Measurements from ENCODE around the gene KIAA0825. TPM values are rescaled to one million over a fixed set of nuclear protein-coding genes. Genes with fewer than 3 reads are reported as not detected.
A peak's percentile ranks its signal among the peaks of the same experiment; 100 is the strongest.

The KIAA0825 gene
- polyA plus RNA-seq, 1 of the 3 experiments (the other 2 are of a cell fraction): 0.61 TPM

GRCh38 chr5:94480486-94480885 is 137.9 kb downstream of the KIAA0825 start:
- Histone ChIP-seq H3K79me2 (ENCODE audit: insufficient read depth) (no peaks in the 10 kb centered on the region), H3K36me3 (replicated peaks in 1 of 2; ENCODE audit: control insufficient read depth in 1 of 2, insufficient read depth in 2 of 2, low read length in 1 of 2) (peaks cover 0 to 6% of the 10 kb centered on the region in 2 experiments), H3K9ac (no peak overlapping the region), H3K4me1 (ENCODE audit: control insufficient read depth in 1 of 2, insufficient read depth in 2 of 2, low read depth in 1 of 2, low read length in 1 of 2) (no peaks in the 10 kb centered on the region), H3F3A (replicated peaks; ENCODE audit: insufficient read depth) (no peaks in the 10 kb centered on the region), H3K9me2 (no peaks in the 10 kb centered on the region), H3K4me2 (no peak overlapping the region), H3K4me3 (ENCODE audit: low read depth in 2 of 2, low read length in 1 of 2) (no peak overlapping the region), H3K27me3 (ENCODE audit: insufficient read depth) (no peaks in the 10 kb centered on the region), H4K20me1 (ENCODE audit: insufficient read depth) (no peaks in the 10 kb centered on the region), H2AFZ (ENCODE audit: low read depth) (no peak overlapping the region), H3K9me3 (no peaks in the 10 kb centered on the region), H3K27ac (ENCODE audit: low read depth in 2 of 2, low read length in 1 of 2) (no peak overlapping the region)
- DNase-seq: no peak
- ChIA-PET CTCF (interaction anchor here (0.7 to 1.8 kb wide), 2 partner anchors 13 to 476 kb away, joined by 3 to 5 read pairs; no protein-coding TSS in a partner anchor), POLR2A (no interaction called here)
- no peak for TF ChIP-seq TAF1 (IDR thresholded peaks at IDR 0.05; ENCODE audit: borderline replicate concordance, low read depth, low read length)
- TF ChIP-seq SMC3 (IDR thresholded peaks at IDR 0.05; ENCODE audit: low read depth, low read length): no peak
- no peak for TF ChIP-seq RAD21 (IDR thresholded peaks at IDR 0.05; ENCODE audit: low read length)
- TF ChIP-seq FOSL2 (IDR thresholded peaks at IDR 0.05; ENCODE audit: borderline replicate concordance, low read depth): no peak
- no peak for TF ChIP-seq MEF2A (IDR thresholded peaks at IDR 0.05; ENCODE audit: borderline replicate concordance, low read depth)
- TF ChIP-seq TEAD4 (IDR thresholded peaks at IDR 0.05; ENCODE audit: borderline replicate concordance, insufficient read depth): no peak
- TF ChIP-seq EP300 (IDR thresholded peaks at IDR 0.05; ENCODE audit: borderline replicate concordance in 1 of 2, low read depth in 1 of 2, low read length in 1 of 2): no peak
- no peak for TF ChIP-seq ZBTB33 (IDR thresholded peaks at IDR 0.05; ENCODE audit: borderline replicate concordance, low read depth)
- no peak for TF ChIP-seq RCOR1 (IDR thresholded peaks at IDR 0.05; ENCODE audit: low read length)
- TF ChIP-seq RXRA (IDR thresholded peaks at IDR 0.05; ENCODE audit: borderline replicate concordance, low read depth): no peak
- TF ChIP-seq MXI1 (IDR thresholded peaks at IDR 0.05; ENCODE audit: low read depth, low read length): no peak
- 95% methylated on average over 1 of the region's 1 CpG for WGBS (ENCODE audit: low lambda C conversion rate)

GRCh38 chr5:94473936-94474335 is 144.5 kb downstream of the KIAA0825 start:
- CTCF ChIA-PET: interaction anchor here (0.9 to 1.2 kb wide), 2 partner anchors 219 to 420 kb away, joined by 3 to 4 read pairs; no protein-coding TSS in a partner anchor
- TF ChIP-seq ZBTB33 (IDR thresholded peaks at IDR 0.05; ENCODE audit: borderline replicate concordance, low read depth) (no peak), JUND (IDR thresholded peaks at IDR 0.05) (no peak), FOXJ3 (CRISPR knock-in tag; IDR thresholded peaks at IDR 0.05) (no peak), GATA2 (CRISPR knock-in tag; IDR thresholded peaks at IDR 0.05) (no peak), IRF3 (IDR thresholded peaks at IDR 0.05; ENCODE audit: low read depth, low read length) (no peak), RCOR1 (IDR thresholded peaks at IDR 0.05; ENCODE audit: low read length) (no peak), MEF2A (IDR thresholded peaks at IDR 0.05; ENCODE audit: borderline replicate concordance, low read depth) (no peak), EZH2phosphoT487 (IDR thresholded peaks at IDR 0.05; ENCODE audit: borderline replicate concordance, low read depth) (no peak), PBX3 (IDR thresholded peaks at IDR 0.05) (no peak), SMC3 (IDR thresholded peaks at IDR 0.05; ENCODE audit: low read depth, low read length) (no peak), MXI1 (IDR thresholded peaks at IDR 0.05; ENCODE audit: low read depth, low read length) (no peak), POLR2AphosphoS5 (IDR thresholded peaks at IDR 0.05; ENCODE audit: low read depth, low read length) (no peak)

More at GRCh38 chr5:94473936-94474335, 144.5 kb downstream of the KIAA0825 start:
- H3K27me3 ChIP-seq (ENCODE audit: insufficient read depth): no peaks in the 10 kb centered on the region
- H3K79me2 ChIP-seq (ENCODE audit: insufficient read depth): no peaks in the 10 kb centered on the region
- no peak overlapping the region for H3K4me2 ChIP-seq
- no peak overlapping the region for H3K9ac ChIP-seq
- no peak for DNase-seq
- H2AFZ ChIP-seq (ENCODE audit: low read depth): no peak overlapping the region
- peaks cover 0 to 30% of the 10 kb centered on the region in 2 experiments; a peak in 2 of 4 replicates for H3K4me1 ChIP-seq (ENCODE audit: control insufficient read depth in 1 of 2, insufficient read depth in 2 of 2, low read depth in 1 of 2, low read length in 1 of 2)
- no peak overlapping the region for H3K4me3 ChIP-seq (ENCODE audit: low read depth in 2 of 2, low read length in 1 of 2)
- no peaks in the 10 kb centered on the region for H3F3A ChIP-seq (replicated peaks; ENCODE audit: insufficient read depth)
- peaks cover 0 to 6% of the 10 kb centered on the region in 2 experiments for H3K36me3 ChIP-seq (replicated peaks in 1 of 2; ENCODE audit: control insufficient read depth in 1 of 2, insufficient read depth in 2 of 2, low read length in 1 of 2)
- peak overlapping the region in 1 of 2 experiments; percentile 25; a peak in 1 of 4 replicates for H3K27ac ChIP-seq (ENCODE audit: low read depth in 2 of 2, low read length in 1 of 2)
- no peaks in the 10 kb centered on the region for H4K20me1 ChIP-seq (ENCODE audit: insufficient read depth)
- POLR2A ChIA-PET: no interaction called here
- no peaks in the 10 kb centered on the region for H3K9me3 ChIP-seq
- no peaks in the 10 kb centered on the region for H3K9me2 ChIP-seq
